A673 (cell line): Measurements from ENCODE around the gene KEAP1. TPM values are rescaled to one million over a fixed set of nuclear protein-coding genes. Genes with fewer than 3 reads are reported as not detected.

ENCODE experiments used
- BruUV-seq: library from RNA; stranded (reverse); fragments of 400-500 nt; replicated peaks from 2 replicates; lab custom pipeline; 2021; lab: Mats Ljungman, UMichigan
- CTCF ChIA-PET: fragments of 300-600 bp; sonication (Branson Sonifier 250); formaldehyde crosslinking; loops from one replicate; lab custom pipeline; 2022; ENCODE audit warnings: antibody characterized with exemption; lab: Charles Lee
- POLR2A ChIA-PET: fragments of 300-600 bp; sonication (Branson Sonifier 250); formaldehyde crosslinking; loops from one replicate; lab custom pipeline; 2022; ENCODE audit warnings: antibody characterized with exemption; ENCODE audit not compliant: low non-redundant PET; lab: Charles Lee
- DNase-seq: peaks from one replicate; pipeline ENCODE4 v3.0.0-alpha.2; 2015; ENCODE audit warnings: low spot score
- H3K27ac ChIP-seq: fragments of 200-600 bp; sonication (generic); 2 replicates; pipeline ENCODE4 v1.5.1; 2016; ENCODE audit warnings: mixed run types, low read depth, mild to moderate bottlenecking, mixed read lengths, antibody characterized with exemption, low read length; ENCODE audit not compliant: poor library complexity, severe bottlenecking
- H3K27me3 ChIP-seq: fragments of 200-600 bp; sonication (generic); replicated peaks from 2 replicates; pipeline ENCODE4 v1.6.1; 2017; ENCODE audit warnings: mixed run types, low read depth, mild to moderate bottlenecking, mixed read lengths, antibody characterized with exemption, low read length; ENCODE audit not compliant: insufficient read depth, poor library complexity
- H3K36me3 ChIP-seq: fragments of 200-600 bp; sonication (generic); 2 replicates; pipeline ENCODE4 v1.6.1; 2016; ENCODE audit warnings: mixed run types, mild to moderate bottlenecking, mixed read lengths, antibody characterized with exemption, low read length; ENCODE audit not compliant: insufficient read depth, poor library complexity, severe bottlenecking
- H3K4me1 ChIP-seq: fragments of 200-600 bp; sonication (generic); 2 replicates; pipeline ENCODE4 v1.6.1; 2017; ENCODE audit warnings: mixed run types, mild to moderate bottlenecking, mixed read lengths, antibody characterized with exemption, low read length; ENCODE audit not compliant: insufficient read depth, poor library complexity, severe bottlenecking
- H3K4me3 ChIP-seq: fragments of 200-600 bp; sonication (generic); 2 replicates; pipeline ENCODE4 v1.5.1; 2016; ENCODE audit warnings: low read depth, mixed run types, mild to moderate bottlenecking, mixed read lengths, low read length; ENCODE audit not compliant: poor library complexity, severe bottlenecking
- H3K9me3 ChIP-seq: fragments of 200-600 bp; sonication (generic); 2 replicates; pipeline ENCODE4 v1.6.1; 2016; ENCODE audit warnings: mixed run types, low read depth, mild to moderate bottlenecking, mixed read lengths, antibody characterized with exemption, low read length; ENCODE audit not compliant: poor library complexity, severe bottlenecking
- CTCF ChIP-seq: fragments of 300-800, 200-600 bp; sonication (generic); conservative IDR thresholded peaks from 2 replicates; pipeline ENCODE4 v1.5.1; 2017; ENCODE audit warnings: low read depth, mild to moderate bottlenecking, antibody characterized with exemption, low read length, moderate library complexity, mixed read lengths
- EZH2 ChIP-seq: fragments of 200-600 bp; sonication (generic); IDR thresholded peaks from 2 replicates; pipeline ENCODE4 v1.6.1; 2017; ENCODE audit warnings: borderline replicate concordance, low read depth, mild to moderate bottlenecking, mixed read lengths, antibody characterized with exemption, low read length; ENCODE audit not compliant: poor library complexity, severe bottlenecking
- intact Hi-C: fragments of 100-400 bp; cut with micrococcal nuclease; formaldehyde crosslinking; loops from one replicate; pipeline ENCODE4 v1.10.0; 2022; ENCODE audit not compliant: unreplicated experiment
- total RNA-seq: library from RNA; stranded (reverse); gene quantifications from 2 replicates; pipeline ENCODE4 v1.2.3, GENCODE V29; 2021

The KEAP1 gene
- total RNA-seq, 1 experiment from 2014 or later = 112 TPM

- H3K27me3 ChIP-seq = no peaks in the 10 kb centered on the region
- no TSS peak for BruUV-seq
- no peaks in the 10 kb centered on the region for H3K9me3 ChIP-seq
- peak; percentile 47 for DNase-seq
- intact Hi-C loops = no loop called here
- ChIA-PET CTCF (interaction anchor here (0.6 kb wide), 1 partner anchor 246 kb away, joined by 3 read pairs; no protein-coding TSS in a partner anchor), POLR2A (no interaction called here)
- H3K4me3 ChIP-seq = no peak overlapping the region
- peaks cover 5% of the 10 kb centered on the region for H3K4me1 ChIP-seq
- H3K27ac ChIP-seq = no peak overlapping the region
- TF ChIP-seq EZH2 = no peak
- no peak for TF ChIP-seq CTCF
- H3K36me3 ChIP-seq = peaks cover 3% of the 10 kb centered on the region
These were observed 48.9 kb downstream of the KEAP1 start for GRCh38 chr19:10454267-10454666.

GRCh38 chr19:10453852-10454251 lies 49.3 kb downstream of the KEAP1 start:
- Histone ChIP-seq H3K4me3 (no peak overlapping the region), H3K27me3 (no peaks in the 10 kb centered on the region), H3K4me1 (peaks cover 5% of the 10 kb centered on the region), H3K36me3 (peaks cover 3% of the 10 kb centered on the region), H3K27ac (no peak overlapping the region), H3K9me3 (no peaks in the 10 kb centered on the region)
- no TSS peak for BruUV-seq
- POLR2A ChIA-PET = no interaction called here
- TF ChIP-seq EZH2 = no peak
- TF ChIP-seq CTCF = no peak
- no peak for DNase-seq
- CTCF ChIA-PET = interaction anchor here (0.6 kb wide), 1 partner anchor 246 kb away, joined by 3 read pairs; no protein-coding TSS in a partner anchor
- intact Hi-C loops = no loop called here

- POLR2A ChIA-PET = no interaction called here
- CTCF ChIA-PET = no interaction called here
- intact Hi-C loops = no loop called here
- H3K36me3 ChIP-seq = peaks cover 3% of the 10 kb centered on the region
- peaks cover 5% of the 10 kb centered on the region for H3K4me1 ChIP-seq
- TF ChIP-seq EZH2 (no peak), CTCF (no peak)
- no peaks in the 10 kb centered on the region for H3K27me3 ChIP-seq
- H3K4me3 ChIP-seq = no peak overlapping the region
- DNase-seq = no peak
- no TSS peak for BruUV-seq
- H3K9me3 ChIP-seq = no peaks in the 10 kb centered on the region
- no peak overlapping the region for H3K27ac ChIP-seq
These were observed 50.2 kb downstream of the KEAP1 start for GRCh38 chr19:10452726-10453618.
